GM21367 (cell line): ENCODE results near the gene ARHGEF28.

Source experiments
- ATAC-seq: cut with Tn5 transposase; IDR thresholded peaks from one replicate; pipeline ENCODE4 v1.9.1; 2021; ENCODE audit not compliant: unreplicated experiment

ARHGEF28 gene

DNA sequence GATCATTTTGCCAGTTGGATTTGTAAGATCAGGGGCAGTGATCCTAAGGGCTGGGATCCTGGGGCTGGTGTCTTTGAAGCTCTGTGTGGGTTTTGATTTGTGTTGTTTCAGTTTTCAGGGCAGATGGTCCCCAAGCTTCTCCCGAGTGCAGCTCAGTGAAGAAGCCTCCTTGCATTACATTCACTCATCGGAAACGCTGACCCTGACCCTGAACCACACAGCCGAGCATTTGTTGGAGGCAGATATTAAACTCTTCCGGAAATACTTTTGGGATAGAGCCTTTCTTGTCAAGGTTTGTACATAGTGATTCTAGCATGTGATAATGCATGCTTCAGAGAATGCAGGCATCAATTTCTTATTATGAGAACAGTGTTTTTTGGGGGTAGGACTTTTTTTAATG, 150.4 kb downstream of the ARHGEF28 start:
- ATAC-seq = no peak

DNA sequence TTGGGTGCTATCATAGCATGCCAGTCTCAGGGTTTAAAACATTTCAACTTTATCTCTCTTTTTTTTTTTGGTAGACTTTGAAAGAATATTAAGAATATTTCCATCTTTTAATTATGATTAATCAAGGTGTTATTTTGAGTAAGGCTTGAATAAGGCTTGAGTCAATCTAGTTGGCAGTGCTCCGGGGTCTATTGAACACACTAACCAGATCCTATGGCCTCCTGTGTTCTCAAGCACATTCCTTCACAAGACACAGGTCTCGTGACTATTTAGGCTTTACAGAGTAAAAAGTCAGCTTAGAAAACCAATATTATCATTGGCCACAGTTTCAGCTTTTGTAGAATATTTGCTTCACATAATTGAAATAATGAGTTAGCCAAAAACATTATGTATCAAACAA, 151.2 kb downstream of the ARHGEF28 start:
- ATAC-seq = no peak

DNA sequence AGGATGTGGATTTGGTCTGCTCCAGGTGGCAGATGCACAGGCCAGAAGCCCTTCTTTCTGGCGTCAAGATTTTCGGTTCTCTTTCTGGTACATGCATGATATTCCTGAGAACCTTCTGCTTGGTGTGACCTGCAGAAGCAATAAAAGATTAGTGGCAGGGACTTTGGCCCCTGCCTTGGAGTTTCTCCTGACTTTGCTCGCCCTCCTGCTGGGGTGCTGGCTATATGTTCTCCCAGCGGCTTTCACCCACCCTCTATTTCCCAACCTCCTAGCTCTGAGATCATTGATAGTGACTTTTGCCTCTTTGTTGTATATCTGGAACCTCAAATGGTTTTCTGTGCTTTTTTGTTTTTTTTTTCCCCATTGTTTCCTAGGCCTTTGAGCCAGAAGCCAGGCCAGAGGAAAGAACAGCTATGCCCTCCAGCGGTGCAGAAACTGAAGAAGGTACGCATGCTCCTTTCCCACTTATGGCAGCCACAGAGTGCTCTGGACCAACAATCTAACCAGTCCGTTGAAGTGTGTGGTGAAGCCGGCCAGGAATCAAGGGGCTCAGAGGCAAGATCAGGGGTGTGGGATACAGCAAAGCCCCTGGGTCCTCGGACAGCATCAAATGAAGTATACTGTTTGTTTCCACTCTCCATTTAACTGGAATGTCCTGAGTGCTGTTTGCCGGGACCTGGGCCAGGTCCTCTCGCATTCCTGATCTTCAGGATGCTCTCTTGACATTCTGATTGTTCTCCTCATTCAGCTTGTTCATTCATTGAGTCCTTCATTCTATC, 154.5 kb downstream of the ARHGEF28 start:
- ATAC-seq = no peak

DNA sequence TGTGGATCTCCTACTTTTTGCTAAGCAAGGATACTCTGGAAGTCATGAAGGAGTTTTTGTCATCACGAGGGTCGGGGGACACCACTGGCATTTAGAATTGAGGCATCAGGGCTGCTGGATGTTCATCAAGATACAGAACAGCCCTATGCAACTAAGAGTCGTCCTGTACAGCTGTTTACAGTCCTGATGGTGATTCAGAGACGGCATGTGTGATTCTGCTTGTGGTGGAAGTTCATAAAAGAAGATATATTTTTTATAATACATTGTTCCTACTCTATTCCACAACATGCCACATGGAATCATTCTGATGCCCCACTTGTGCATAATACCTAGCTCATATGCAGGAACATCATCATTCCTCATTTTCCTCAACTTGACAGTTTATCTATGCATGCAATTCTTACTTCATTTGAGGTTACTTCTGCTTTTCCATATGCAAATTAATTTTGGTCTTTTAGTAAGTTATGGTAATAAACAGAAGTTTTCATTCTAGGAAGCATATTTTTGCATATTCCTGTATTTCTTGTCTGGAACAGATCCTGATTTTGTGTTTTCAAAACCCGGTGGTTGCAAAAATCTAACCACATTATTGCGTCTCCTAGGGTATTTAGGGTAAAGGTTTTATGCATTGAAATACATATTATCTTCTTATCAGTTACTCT, 155.2 kb downstream of the ARHGEF28 start:
- no peak for ATAC-seq

DNA sequence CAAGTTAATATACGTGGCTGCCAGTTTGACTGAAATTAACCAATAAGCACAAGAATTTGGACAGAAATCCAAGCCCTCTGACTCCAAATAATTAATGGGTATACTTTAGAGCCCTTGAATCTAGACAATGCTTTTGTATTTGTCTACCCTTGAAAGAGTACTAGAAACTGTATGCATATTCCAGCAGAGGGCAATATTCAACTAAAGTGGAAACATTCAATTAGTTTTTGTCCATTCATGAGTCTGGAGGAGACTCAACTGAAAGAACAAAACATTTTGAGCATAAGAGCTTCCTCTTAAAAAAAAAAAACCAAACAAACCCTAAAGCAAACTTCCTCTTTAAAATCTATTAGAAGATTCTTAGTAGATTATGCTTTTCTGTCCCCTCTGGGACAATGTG, 157.8 kb downstream of the ARHGEF28 start:
- no peak for ATAC-seq

DNA sequence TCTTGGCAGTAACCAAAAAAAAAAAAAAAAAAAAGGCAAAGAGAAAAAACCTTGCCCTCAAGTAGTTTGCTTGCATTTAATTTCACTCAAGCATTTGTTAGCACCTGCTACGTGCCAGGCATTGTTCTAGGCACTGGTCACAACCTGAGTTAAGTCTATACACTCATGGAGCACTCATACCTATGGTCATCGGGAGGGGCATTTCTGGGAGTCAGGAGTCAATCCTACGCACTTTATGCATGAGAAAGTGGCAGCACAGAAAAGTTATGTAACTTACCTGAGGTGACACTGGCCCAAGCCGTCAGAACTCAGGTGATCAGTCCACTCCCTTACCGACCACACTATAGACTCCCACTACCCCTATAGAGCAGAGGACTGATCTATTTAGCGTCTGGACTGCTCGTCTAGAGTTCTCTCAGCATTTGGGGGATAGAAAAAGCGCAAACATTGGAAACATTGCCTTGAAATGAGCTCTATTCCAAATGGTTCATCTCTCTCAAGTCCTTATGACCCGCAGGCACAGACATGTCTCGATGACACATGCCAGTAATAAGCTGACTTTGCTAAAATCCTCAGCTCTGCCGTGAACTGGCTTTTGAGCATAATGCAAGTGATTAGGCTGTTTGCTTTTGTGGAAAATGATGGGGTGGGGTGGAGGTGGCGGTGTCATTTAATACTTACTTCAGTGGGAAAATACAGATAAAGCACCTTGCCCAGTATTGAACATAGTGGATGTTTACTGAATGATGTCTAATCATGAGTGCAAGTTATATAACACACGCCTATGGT, 160.2 kb downstream of the ARHGEF28 start:
- no peak for ATAC-seq

DNA sequence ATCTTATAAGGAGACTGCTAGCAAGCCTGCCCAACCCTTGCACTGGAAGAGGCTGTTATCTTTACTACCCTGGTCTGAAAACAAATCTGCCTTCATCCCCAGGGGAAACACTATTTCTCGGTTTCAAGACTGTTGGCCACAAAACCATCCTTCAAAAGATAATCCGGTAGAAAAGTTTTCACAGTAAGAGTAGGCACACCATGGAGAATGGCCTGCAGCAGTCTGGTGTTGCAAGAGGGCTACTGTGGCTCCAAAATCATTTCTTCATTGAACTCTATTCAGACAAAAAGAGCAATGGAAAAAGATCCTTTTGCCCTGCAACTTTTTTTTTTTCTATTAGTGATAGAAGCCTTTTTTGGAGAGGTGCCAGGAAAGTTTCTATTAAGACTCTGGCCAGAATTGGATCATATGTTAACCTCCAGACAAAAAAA, 163.9 kb downstream of the ARHGEF28 start:
- no peak for ATAC-seq

DNA sequence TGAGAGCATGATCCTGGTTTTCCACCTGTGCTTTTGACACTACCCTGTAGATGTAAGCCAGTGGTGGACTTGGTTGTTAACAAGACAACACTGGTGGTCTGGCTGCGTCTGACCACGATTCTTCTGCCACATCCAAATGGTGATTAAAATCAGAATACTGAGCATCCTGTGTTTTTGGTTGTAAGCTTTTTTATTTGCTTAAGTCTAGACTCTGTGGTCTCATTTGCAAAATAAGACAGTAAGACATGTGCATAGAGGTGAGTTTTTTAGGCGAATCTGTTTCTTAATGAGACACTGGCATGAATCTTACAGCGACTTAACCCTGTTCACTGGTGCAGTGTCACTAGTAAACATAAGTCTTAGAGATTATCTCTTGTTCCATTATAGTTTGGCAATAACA, 165.4 kb downstream of the ARHGEF28 start:
- ATAC-seq = no peak

DNA sequence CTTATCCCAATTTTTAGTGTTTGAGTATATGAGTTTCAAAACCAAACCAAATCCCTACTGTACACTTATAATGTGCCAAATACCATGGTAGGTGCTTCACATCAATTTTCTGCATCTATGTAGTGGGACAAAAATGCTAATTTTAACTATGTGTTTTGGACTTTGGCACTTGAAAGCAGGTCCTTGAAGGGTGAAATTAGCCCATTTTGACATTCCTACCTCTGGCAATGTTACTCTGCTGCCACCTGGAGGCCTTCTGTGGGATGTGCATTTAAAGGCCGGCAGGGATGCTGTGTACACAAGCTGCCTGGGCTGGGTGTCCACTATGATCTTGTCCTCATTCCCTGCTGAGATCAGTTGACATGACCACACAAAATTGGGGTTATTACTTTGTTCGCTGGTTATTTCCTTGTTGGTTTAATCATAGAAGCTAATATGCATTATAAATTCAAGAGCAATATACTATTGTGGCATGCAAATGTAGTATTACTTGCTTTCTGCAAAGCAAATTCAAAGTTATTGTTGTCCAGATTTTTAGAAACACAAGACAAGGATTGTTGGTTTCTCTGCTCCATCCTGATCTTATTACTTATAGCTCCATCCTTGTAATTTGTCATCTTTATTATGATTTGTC, 166.8 kb downstream of the ARHGEF28 start:
- peak; percentile 67 for ATAC-seq

DNA sequence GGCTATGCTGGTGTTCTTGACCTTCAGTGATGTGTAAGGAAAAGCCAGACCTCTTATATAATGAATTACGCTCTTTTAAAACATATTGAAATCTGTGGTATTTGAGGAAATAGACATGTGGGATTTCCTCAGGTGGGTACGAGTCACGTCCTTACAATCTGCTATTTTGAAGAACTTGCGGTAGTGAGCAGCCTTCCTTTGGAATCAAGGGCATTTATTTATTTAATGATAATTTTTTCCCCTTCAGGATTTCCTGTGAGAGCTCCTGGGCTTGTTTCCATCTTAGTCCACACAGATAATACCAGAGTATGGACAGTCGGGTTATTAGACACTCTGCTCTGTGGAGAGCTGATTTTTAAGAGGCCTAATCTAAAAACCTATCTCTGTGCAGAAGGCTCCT, 167.9 kb downstream of the ARHGEF28 start:
- ATAC-seq = no peak

DNA sequence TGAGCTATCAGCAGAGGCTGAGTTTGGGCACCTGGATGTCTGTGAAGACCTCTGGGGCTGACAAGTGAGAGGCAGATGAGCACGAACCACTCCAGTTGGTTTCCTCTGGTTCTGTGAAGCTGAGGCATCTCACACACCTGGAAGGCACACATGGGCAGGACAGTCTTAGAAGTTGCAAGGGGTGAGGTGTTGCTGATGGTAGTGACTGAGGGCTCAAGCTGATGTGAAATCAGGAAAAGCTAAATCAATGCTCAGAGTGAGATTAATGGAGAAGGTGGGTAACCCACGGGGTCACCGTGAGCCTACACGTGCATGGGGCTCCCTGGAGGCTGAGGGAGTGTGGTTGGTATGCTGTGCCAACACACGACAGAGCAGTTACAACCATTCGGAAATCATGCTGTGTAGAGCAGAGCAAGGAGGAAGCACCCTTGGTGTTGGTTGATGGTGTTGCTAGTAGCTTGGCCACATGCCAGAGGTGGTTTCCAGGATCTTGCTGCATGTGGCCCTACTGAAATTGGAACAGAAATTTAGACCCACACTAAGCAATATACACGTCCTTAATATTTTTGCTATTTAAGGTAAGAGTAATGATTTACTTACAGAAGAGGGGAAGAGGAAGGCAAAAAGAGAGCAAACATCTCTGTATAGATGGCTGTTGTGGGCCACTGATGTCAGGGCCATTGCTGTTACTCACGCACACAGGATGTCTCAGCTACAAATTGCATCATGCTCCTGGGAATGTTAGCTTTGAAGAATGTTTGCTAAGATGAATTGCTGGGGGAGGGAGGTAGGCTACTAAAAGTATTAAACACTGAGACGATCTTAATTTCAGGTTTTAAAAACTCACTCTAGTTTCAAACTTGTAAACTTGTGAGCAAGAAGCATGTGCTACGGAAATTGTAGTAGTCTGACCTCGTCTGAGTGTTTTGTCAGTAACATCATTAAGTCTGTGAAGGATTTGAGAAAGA, 170.5 kb downstream of the ARHGEF28 start:
- peak; percentile 51 for ATAC-seq

DNA sequence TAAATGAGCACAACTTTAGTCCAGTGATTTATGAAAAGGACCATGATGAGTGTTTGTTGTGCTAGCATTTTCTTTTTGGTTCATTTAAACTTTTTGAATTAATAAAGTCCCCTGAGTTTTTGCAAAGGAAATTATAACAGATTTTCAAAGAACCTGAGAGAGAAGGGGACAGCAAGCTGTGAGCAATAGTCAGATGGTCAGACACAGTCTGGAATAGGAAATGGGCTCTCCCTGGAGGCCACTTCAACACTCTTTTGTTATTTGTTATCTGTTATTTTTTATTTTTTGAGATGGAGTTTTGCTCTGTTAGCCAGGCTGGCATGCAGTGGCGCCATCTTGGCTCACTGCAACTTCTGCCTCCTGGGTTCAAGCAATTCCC, 171.1 kb downstream of the ARHGEF28 start:
- no peak for ATAC-seq

DNA sequence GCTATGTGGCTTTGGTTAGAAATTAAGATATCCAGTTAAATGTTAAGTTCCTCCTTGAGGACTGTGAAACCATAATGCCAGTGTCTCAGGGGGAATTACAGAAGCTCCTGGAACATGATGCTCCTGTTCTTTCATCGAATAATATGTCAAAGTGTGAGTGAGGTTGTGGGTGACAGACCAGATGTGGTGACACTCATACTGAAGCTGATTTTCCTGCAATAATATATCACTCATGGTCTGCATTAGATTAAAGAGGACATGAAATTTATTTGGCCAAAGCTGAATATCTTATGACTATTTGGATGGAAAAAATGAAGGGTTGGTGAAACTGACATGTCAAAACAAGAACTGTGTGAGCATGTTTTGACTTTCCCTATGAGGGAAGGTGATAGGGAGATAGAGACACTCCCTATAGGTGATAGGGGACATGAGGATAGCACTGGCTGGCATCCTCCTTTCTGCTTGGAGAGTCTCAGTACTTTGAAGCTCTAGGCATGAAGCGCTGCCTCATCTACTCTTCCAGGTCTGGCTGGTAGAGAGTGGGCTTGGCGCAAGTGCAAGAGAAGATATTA, 173.5 kb downstream of the ARHGEF28 start:
- ATAC-seq = no peak

DNA sequence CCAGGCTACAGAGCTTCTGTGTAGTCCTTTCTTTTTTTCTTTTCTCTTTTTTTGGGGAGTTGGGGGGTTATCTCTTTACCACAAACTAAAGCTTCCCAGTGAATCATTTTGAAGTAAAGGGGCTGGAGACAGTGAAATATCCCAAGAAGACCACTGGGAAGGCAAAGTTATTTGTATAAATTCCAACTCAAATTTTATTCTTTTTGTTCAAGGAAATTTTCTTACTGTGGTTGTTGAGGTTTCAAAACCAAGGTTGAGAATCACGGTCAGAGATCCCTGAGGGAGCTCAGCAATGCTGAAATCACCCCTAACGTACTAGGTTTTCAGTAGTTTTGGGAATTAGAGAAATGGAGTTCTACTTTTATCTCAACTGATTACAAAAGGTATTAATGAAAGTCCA, 175.7 kb downstream of the ARHGEF28 start:
- ATAC-seq = no peak

DNA sequence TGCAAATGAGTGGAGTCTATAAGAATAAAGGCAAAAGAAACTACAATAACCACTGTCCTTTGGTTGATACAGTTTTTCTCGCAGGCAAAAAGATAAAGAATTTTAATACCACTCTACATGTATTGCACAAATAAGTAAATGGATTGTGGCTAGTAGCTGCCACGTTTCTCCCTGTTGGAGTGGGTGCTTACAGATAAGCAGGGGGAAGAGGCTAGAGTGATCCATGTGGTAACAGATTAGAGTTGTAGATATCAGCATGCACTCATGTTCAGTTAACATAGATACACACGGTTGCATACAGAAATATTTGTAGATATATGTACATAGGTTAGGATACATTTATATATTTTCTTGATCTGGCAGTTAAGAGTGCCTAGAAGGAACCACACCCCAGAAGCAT, 179.5 kb downstream of the ARHGEF28 start:
- no peak for ATAC-seq

DNA sequence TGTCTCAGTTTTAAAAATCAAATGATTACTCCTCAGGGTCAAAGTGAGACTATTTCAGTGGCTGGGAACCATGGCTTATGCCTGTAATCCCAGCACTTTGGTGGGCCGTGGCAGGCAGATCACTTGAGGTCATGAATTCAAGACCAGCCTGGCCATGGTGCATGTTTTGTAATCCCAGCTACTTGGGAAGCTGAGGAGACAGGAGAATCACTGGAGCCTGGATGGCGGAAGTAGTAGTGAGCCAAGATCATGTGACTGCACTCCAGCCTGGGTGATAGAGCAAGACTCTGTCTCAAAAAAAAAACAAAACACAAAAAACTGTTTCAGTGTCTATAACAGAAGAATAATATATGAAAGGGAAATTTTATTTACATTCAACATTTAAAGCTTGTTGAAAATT, 182.9 kb downstream of the ARHGEF28 start:
- no peak for ATAC-seq

DNA sequence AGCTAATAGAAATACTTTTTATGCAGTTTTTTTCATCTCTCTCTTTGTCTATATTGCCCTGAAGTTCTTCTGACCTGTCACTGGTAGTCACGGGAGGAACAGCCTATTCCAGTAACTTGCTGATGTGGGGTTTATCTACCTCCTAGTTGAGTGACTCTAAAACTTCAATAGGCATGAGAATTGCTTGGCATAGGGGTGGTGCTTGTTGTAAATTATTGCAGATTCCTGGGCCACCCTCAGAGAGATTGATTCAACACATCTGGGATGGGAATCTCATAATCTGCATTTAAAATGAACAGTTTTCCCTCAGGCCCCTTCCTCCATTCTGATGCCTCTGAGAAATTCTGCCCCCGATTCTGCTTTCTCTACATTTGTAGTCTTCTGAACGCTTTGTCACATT, 184.4 kb downstream of the ARHGEF28 start:
- no peak for ATAC-seq

DNA sequence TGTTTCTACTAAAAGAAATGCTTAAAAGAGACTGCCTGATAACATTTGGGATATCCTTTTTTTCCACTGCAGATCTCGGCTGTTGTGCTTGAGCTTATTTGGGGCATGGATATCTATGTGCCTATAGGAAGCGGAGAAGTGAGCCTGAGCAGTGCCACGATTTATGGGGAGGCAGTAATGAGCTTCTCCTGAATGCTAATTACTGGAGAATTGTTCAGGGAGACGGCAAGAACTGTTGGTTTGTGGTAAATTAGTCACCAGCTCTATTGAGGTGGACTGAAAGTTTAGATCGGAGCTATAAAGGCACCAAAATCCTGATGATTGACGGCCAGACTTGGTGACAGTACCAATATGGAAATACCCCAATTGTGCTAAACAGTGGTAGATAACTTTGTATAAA, 186.5 kb downstream of the ARHGEF28 start:
- no peak for ATAC-seq

DNA sequence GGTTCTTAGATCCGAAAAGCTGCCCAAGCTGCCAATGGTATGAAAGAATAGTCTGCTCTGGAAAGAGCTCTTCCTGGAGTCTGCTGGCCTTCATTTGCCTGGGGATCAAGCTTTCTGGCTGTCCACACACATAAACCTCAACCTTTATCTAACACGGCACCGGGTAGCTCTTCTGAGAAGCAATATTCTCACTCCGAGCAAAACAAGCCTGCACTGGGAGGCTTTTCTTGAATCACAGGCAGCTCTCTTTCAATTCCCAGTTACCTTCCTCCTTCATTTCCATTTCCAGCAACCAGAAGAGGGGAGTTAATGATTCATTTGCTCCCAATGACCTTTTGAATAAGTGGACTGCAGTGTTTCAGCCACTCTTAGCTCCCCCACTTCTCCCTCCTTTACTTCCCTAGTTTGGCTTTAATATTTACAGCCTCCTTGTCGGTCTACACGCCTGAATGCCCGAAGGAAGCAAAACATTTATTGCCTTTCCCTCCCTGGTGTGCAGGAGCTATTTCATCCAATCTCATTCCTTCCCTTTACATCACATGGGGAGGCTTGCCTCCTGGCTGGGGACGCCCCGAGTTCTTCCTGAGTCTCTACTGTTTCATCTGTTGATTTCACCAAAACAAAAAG, 187.1 kb downstream of the ARHGEF28 start:
- ATAC-seq = no peak
